Mesenchymal stem cell (in vitro differentiated cells and primary cell): ENCODE measurements around the gene NET1.

Experiments
- DNase-seq: peaks from one replicate; pipeline ENCODE4 v3.0.0-alpha.2; 2013
- H2AFZ ChIP-seq: one replicate; pipeline ENCODE4 v1.6.1; 2013; ENCODE audit warnings: low read depth, mild to moderate bottlenecking, control low read depth, inconsistent platforms, low read length, moderate library complexity
- H2AK5ac ChIP-seq: 2 replicates; pipeline ENCODE4 v1.6.1; 2013; ENCODE audit warnings: low read length, moderate library complexity, mild to moderate bottlenecking, inconsistent platforms; ENCODE audit not compliant: severe bottlenecking
- H2BK120ac ChIP-seq: one replicate; pipeline ENCODE4 v1.6.1; 2013; ENCODE audit warnings: low read depth, mild to moderate bottlenecking, inconsistent platforms, low read length, moderate library complexity
- H2BK12ac ChIP-seq, 2 experiments: one replicate each; pipeline ENCODE4 v1.6.1; 2013; ENCODE audit warnings: inconsistent platforms in 2 of 2, low read length in 2 of 2, mild to moderate bottlenecking in 2 of 2, moderate library complexity in 2 of 2, control low read depth in 1 of 2
- H2BK15ac ChIP-seq: one replicate; pipeline ENCODE4 v1.6.1; 2013; ENCODE audit warnings: mild to moderate bottlenecking, low read depth, inconsistent platforms; ENCODE audit not compliant: poor library complexity, severe bottlenecking
- H2BK5ac ChIP-seq: 2 replicates; pipeline ENCODE4 v1.6.1; 2013; ENCODE audit warnings: low read depth, mild to moderate bottlenecking, low read length, control low read depth, inconsistent platforms; ENCODE audit not compliant: poor library complexity, severe bottlenecking
- H3K14ac ChIP-seq, 2 experiments: one replicate each; pipeline ENCODE4 v1.6.1; 2013; ENCODE audit warnings: inconsistent platforms in 2 of 2, low read length in 2 of 2, control low read depth in 1 of 2, mild to moderate bottlenecking in 1 of 2, moderate library complexity in 1 of 2
- H3K18ac ChIP-seq, 2 experiments: one replicate each; pipeline ENCODE4 v1.6.1; 2013; ENCODE audit warnings: inconsistent platforms in 2 of 2, low read length in 2 of 2, control low read depth in 1 of 2, low read depth in 1 of 2, mild to moderate bottlenecking in 1 of 2
- H3K23ac ChIP-seq, 2 experiments: one replicate each; pipeline ENCODE4 v1.6.1; 2013; ENCODE audit warnings: inconsistent platforms in 2 of 2, low read length in 2 of 2, mild to moderate bottlenecking in 2 of 2, moderate library complexity in 2 of 2, control low read depth in 1 of 2
- H3K27ac ChIP-seq: 2 replicates; pipeline ENCODE4 v1.5.1; 2013; ENCODE audit warnings: mild to moderate bottlenecking, moderate library complexity, low read length, control low read depth, inconsistent platforms; ENCODE audit not compliant: poor library complexity, severe bottlenecking
- H3K27me3 ChIP-seq, 2 experiments: 2 replicates each; pipeline versions ENCODE4 v1.6.1 to v1.7.0; 2013; ENCODE audit warnings: low read length in 2 of 2, mild to moderate bottlenecking in 2 of 2, moderate library complexity in 2 of 2, control low read depth in 1 of 2, inconsistent platforms in 1 of 2; ENCODE audit not compliant: control insufficient read depth in 1 of 2, insufficient read depth in 1 of 2
- H3K36me3 ChIP-seq, 2 experiments: 2 replicates each; pipeline versions ENCODE4 v1.6.1 to v1.7.0; 2013; ENCODE audit warnings: low read length in 2 of 2, control low read depth in 1 of 2, inconsistent platforms in 1 of 2, low read depth in 1 of 2, mild to moderate bottlenecking in 1 of 2; ENCODE audit not compliant: insufficient read depth in 2 of 2, control insufficient read depth in 1 of 2
- H3K4ac ChIP-seq, 2 experiments: one replicate each; pipeline ENCODE4 v1.6.1; 2013; ENCODE audit warnings: inconsistent platforms in 2 of 2, low read length in 2 of 2, mild to moderate bottlenecking in 2 of 2, moderate library complexity in 2 of 2, control low read depth in 1 of 2, low read depth in 1 of 2
- H3K4me1 ChIP-seq: 2 replicates; pipeline ENCODE4 v1.6.1; 2013; ENCODE audit warnings: low read depth, low read length, control low read depth; ENCODE audit not compliant: control insufficient read depth, insufficient read depth
- H3K4me2 ChIP-seq: 2 replicates; pipeline ENCODE4 v1.6.1; 2013; ENCODE audit warnings: low read length, mild to moderate bottlenecking, inconsistent platforms; ENCODE audit not compliant: poor library complexity, severe bottlenecking
- H3K4me3 ChIP-seq, 2 experiments: 2 replicates each; pipeline versions ENCODE4 v1.5.1 to v1.7.0; 2013; ENCODE audit warnings: low read length in 2 of 2, mild to moderate bottlenecking in 2 of 2, control low read depth in 1 of 2, low read depth in 1 of 2; ENCODE audit not compliant: insufficient read depth in 1 of 2
- H3K79me1 ChIP-seq: replicated peaks from 2 replicates; pipeline ENCODE4 v1.6.1; 2013; ENCODE audit warnings: mild to moderate bottlenecking, control low read depth, low read length, inconsistent platforms; ENCODE audit not compliant: poor library complexity, severe bottlenecking
- H3K9ac ChIP-seq: 2 replicates; pipeline ENCODE4 v1.7.0; 2013; ENCODE audit warnings: mild to moderate bottlenecking, low read length, moderate library complexity
- H3K9me3 ChIP-seq: 2 replicates; pipeline ENCODE4 v1.7.0; 2013; ENCODE audit warnings: mild to moderate bottlenecking, low read length; ENCODE audit not compliant: control insufficient read depth
- H4K8ac ChIP-seq: one replicate; pipeline ENCODE4 v1.6.1; 2013; ENCODE audit warnings: inconsistent platforms, mild to moderate bottlenecking, low read length, moderate library complexity
- H4K91ac ChIP-seq: one replicate; pipeline ENCODE4 v1.6.1; 2013; ENCODE audit warnings: mild to moderate bottlenecking, low read length, inconsistent platforms
- WGBS: methylation state at CpG from one replicate; pipeline ENCODE4 v1.1.7; 2013; ENCODE audit warnings: mixed read lengths; 5-methylcytosine and 5-hydroxymethylcytosine counted together

Gene NET1

DNA sequence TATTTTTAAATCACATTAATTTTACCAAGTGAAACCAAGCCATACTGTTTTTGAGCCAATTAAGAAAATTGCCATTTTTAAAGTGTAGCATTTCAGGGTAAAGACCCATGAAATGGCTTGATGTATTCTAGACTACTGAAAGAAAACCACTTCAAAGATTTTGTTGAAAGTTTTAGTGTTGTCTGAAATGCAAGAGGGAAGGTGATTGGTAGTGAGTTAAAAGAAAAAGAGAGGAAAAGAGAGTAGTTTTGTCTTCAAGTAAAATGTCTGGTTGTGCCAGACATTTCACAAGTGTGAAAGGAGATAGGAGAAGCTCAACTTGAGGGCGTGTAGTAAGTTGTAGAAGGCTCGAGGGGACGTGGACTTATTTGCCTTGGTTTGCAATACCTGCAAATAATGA, 45.4 kb downstream of the NET1 start:
- Histone ChIP-seq H3K36me3 (peaks cover 15 to 76% of the 10 kb centered on the region in 2 experiments), H2BK5ac (no peak overlapping the region)

GRCh38 chr10:5458425-5458824, 46.1 kb downstream of the NET1 start:
- Histone ChIP-seq H3K18ac (no peak overlapping the region), H3K4me1 (peaks cover 6% of the 10 kb centered on the region), H3K4me3 (no peak overlapping the region), H4K91ac (no peak overlapping the region), H4K8ac (no peak overlapping the region), H3K14ac (no peak overlapping the region), H3K27ac (no peak overlapping the region), H3K4ac (no peak overlapping the region), H2BK5ac (no peak overlapping the region), H2BK120ac (no peak overlapping the region), H3K36me3 (peaks cover 15 to 69% of the 10 kb centered on the region in 2 experiments), H2AK5ac (no peak overlapping the region), H2BK12ac (no peak overlapping the region), H2BK15ac (no peak overlapping the region), H3K9me3 (no peaks in the 10 kb centered on the region), H3K79me1 (peaks cover 11% of the 10 kb centered on the region), H2AFZ (no peak overlapping the region), H3K23ac (no peak overlapping the region), H3K27me3 (no peaks in the 10 kb centered on the region), H3K9ac (no peak overlapping the region), H3K4me2 (no peak overlapping the region)
- no peak for DNase-seq
- WGBS, result 100% methylated on average over 1 of the region's 1 CpG

More for the DNA sequence above, 45.4 kb downstream of the NET1 start:
- WGBS, result 98% methylated on average over 3 of the region's 3 CpGs
- no peak overlapping the region for H3K27ac ChIP-seq
- H3K4ac ChIP-seq, result no peak overlapping the region
- H2BK12ac ChIP-seq, result no peak overlapping the region
- no peak overlapping the region for H3K9ac ChIP-seq
- no peak overlapping the region for H2BK15ac ChIP-seq
- no peak overlapping the region for H4K8ac ChIP-seq
- no peak overlapping the region for H2AK5ac ChIP-seq
- H3K79me1 ChIP-seq, result peaks cover 11% of the 10 kb centered on the region
- H2AFZ ChIP-seq, result no peak overlapping the region
- no peak overlapping the region for H3K4me2 ChIP-seq
- H2BK120ac ChIP-seq, result no peak overlapping the region
- H3K23ac ChIP-seq, result no peak overlapping the region
- H3K14ac ChIP-seq, result no peak overlapping the region
- H4K91ac ChIP-seq, result no peak overlapping the region
- H3K4me1 ChIP-seq, result peaks cover 5% of the 10 kb centered on the region
- DNase-seq, result no peak
- H3K18ac ChIP-seq, result no peak overlapping the region
- H3K4me3 ChIP-seq, result no peak overlapping the region
- no peaks in the 10 kb centered on the region for H3K27me3 ChIP-seq
- no peaks in the 10 kb centered on the region for H3K9me3 ChIP-seq

GRCh38 chr10:5458949-5459747, 46.8 kb downstream of the NET1 start:
- WGBS, result 98% methylated on average over 6 of the region's 8 CpGs
- Histone ChIP-seq H4K8ac (no peak overlapping the region), H2AK5ac (no peak overlapping the region), H3K36me3 (peaks cover 12 to 62% of the 10 kb centered on the region in 2 experiments), H3K4me3 (no peak overlapping the region), H3K4ac (no peak overlapping the region), H2AFZ (no peak overlapping the region), H2BK15ac (no peak overlapping the region), H3K18ac (no peak overlapping the region), H3K9me3 (no peaks in the 10 kb centered on the region), H3K4me2 (no peak overlapping the region), H2BK5ac (no peak overlapping the region), H3K14ac (no peak overlapping the region), H2BK12ac (no peak overlapping the region), H2BK120ac (no peak overlapping the region), H3K79me1 (peaks cover 9% of the 10 kb centered on the region), H4K91ac (no peak overlapping the region), H3K4me1 (peaks cover 4% of the 10 kb centered on the region), H3K23ac (no peak overlapping the region), H3K27me3 (no peaks in the 10 kb centered on the region), H3K9ac (no peak overlapping the region), H3K27ac (no peak overlapping the region)
- DNase-seq, result no peak

GRCh38 chr10:5460468-5461202, 48.3 kb downstream of the NET1 start:
- Histone ChIP-seq H2BK12ac (no peak overlapping the region), H3K18ac (no peak overlapping the region), H2BK15ac (no peak overlapping the region), H2BK5ac (no peak overlapping the region), H3K36me3 (peaks cover 8 to 47% of the 10 kb centered on the region in 2 experiments), H3K4ac (no peak overlapping the region), H3K14ac (no peak overlapping the region), H3K27me3 (no peaks in the 10 kb centered on the region), H3K4me1 (peaks cover 4% of the 10 kb centered on the region), H3K27ac (no peak overlapping the region), H3K9ac (no peak overlapping the region), H4K91ac (no peak overlapping the region), H3K4me2 (no peak overlapping the region), H4K8ac (no peak overlapping the region), H3K9me3 (no peaks in the 10 kb centered on the region), H2AK5ac (no peak overlapping the region), H3K4me3 (no peak overlapping the region), H2BK120ac (no peak overlapping the region), H3K23ac (no peak overlapping the region), H2AFZ (no peak overlapping the region), H3K79me1 (peaks cover 5% of the 10 kb centered on the region)
- 98% methylated on average over 8 of the region's 14 CpGs for WGBS
- no peak for DNase-seq
